SK-N-SH treated with all-trans-retinoic acid at 6 μM for 48 hours (cell line): ENCODE data around the gene ATRNL1.

Experiments used
- GLIS3 ChIP-seq: fragments of 250-450 bp; sonication (Bioruptor Pico); IDR thresholded peaks from 2 replicates; pipeline ENCODE4 v1.5.0; 2020; ENCODE audit warnings: mild to moderate bottlenecking, moderate library complexity
- ISL1 ChIP-seq: fragments of 250-450 bp; sonication (Bioruptor Pico); IDR thresholded peaks from 2 replicates; pipeline ENCODE4 v2.1.2; 2022; ENCODE audit warnings: mild to moderate bottlenecking, moderate library complexity
- POU6F1 ChIP-seq: fragments of 250-450 bp; sonication (Bioruptor Pico); IDR thresholded peaks from 2 replicates; pipeline ENCODE4 v1.8.0; 2021; ENCODE audit warnings: low read depth, mild to moderate bottlenecking, moderate library complexity, borderline replicate concordance
- PPARA ChIP-seq: fragments of 250-450 bp; sonication (Bioruptor Pico); IDR thresholded peaks from 2 replicates; pipeline ENCODE4 v1.5.0; 2020; ENCODE audit warnings: mild to moderate bottlenecking, borderline replicate concordance
- RARB ChIP-seq: fragments of 250-450 bp; sonication (Bioruptor Pico); IDR thresholded peaks from 2 replicates; pipeline ENCODE4 v1.8.0; 2021; ENCODE audit warnings: mild to moderate bottlenecking, moderate library complexity
- SNAI2 ChIP-seq: fragments of 250-450 bp; sonication (Bioruptor Pico); IDR thresholded peaks from 2 replicates; pipeline ENCODE4 v1.5.0; 2020; ENCODE audit warnings: mild to moderate bottlenecking, moderate library complexity
- TSHZ2 ChIP-seq: fragments of 250-450 bp; sonication (Bioruptor Pico); IDR thresholded peaks from 2 replicates; pipeline ENCODE4 v1.5.0; 2020; ENCODE audit warnings: mild to moderate bottlenecking, moderate library complexity
- ZFP3 ChIP-seq: fragments of 250-450 bp; sonication (Bioruptor Pico); IDR thresholded peaks from 2 replicates; pipeline ENCODE4 v1.5.0; 2020; ENCODE audit warnings: mild to moderate bottlenecking, moderate library complexity
- ZFP30 ChIP-seq: fragments of 450-650 bp; formaldehyde crosslinking; IDR thresholded peaks from 2 replicates; pipeline ENCODE4 v1.5.0; 2022; ENCODE audit warnings: mild to moderate bottlenecking, moderate library complexity
- ZNF8 ChIP-seq: fragments of 450-650 bp; formaldehyde crosslinking; IDR thresholded peaks from 2 replicates; pipeline ENCODE4 v1.5.0; 2020; ENCODE audit warnings: mild to moderate bottlenecking, moderate library complexity

GRCh38 chr10:115674496-115674895, 581.3 kb downstream of the ATRNL1 start:
- TF ChIP-seq ZFP30 = no peak
- TF ChIP-seq ZFP3 = no peak
- no peak for TF ChIP-seq SNAI2 (CRISPR knock-in tag)
- no peak for TF ChIP-seq POU6F1 (CRISPR knock-in tag)
- no peak for TF ChIP-seq GLIS3 (CRISPR knock-in tag)
- no peak for TF ChIP-seq TSHZ2 (CRISPR knock-in tag)
- TF ChIP-seq ISL1 (CRISPR knock-in tag) = no peak
- no peak for TF ChIP-seq RARB (CRISPR knock-in tag)
- no peak for TF ChIP-seq PPARA (CRISPR knock-in tag)
- no peak for TF ChIP-seq ZNF8
